H9 (cell line): ENCODE results near the gene BCKDHB. TPM values are rescaled to one million over a fixed set of nuclear protein-coding genes. Genes with fewer than 3 reads are reported as not detected.

Experiments
- DNase-seq: peaks from one replicate; pipeline ENCODE4 v3.0.0-alpha.2; 2017
- H2AFZ ChIP-seq: one replicate; pipeline ENCODE4 v1.6.1; 2013; ENCODE audit warnings: mild to moderate bottlenecking, low read length, control low read depth, moderate library complexity
- H2AK5ac ChIP-seq: 2 replicates; pipeline ENCODE4 v1.6.1; 2013; ENCODE audit warnings: low read length, control low read depth, mixed read lengths; ENCODE audit not compliant: insufficient read length
- H2BK120ac ChIP-seq: one replicate; pipeline ENCODE4 v1.6.1; 2013; ENCODE audit warnings: low read depth, mild to moderate bottlenecking, low read length, control low read depth, inconsistent platforms; ENCODE audit not compliant: poor library complexity, severe bottlenecking
- H2BK12ac ChIP-seq: 2 replicates; pipeline ENCODE4 v1.6.1; 2013; ENCODE audit warnings: low read length, control low read depth, mixed read lengths, low read depth; ENCODE audit not compliant: insufficient read length
- H2BK15ac ChIP-seq: 2 replicates; pipeline ENCODE4 v1.6.1; 2013; ENCODE audit warnings: low read depth, low read length, control low read depth
- H2BK20ac ChIP-seq: one replicate; pipeline ENCODE4 v1.6.1; 2013; ENCODE audit warnings: low read depth, mild to moderate bottlenecking, low read length, control low read depth, inconsistent platforms; ENCODE audit not compliant: poor library complexity, severe bottlenecking
- H2BK5ac ChIP-seq: 2 replicates; pipeline ENCODE4 v1.6.1; 2013; ENCODE audit warnings: low read length, control low read depth, mixed read lengths; ENCODE audit not compliant: insufficient read length
- H3K14ac ChIP-seq: 2 replicates; pipeline ENCODE4 v1.6.1; 2013; ENCODE audit warnings: low read length, control low read depth; ENCODE audit not compliant: insufficient read depth
- H3K18ac ChIP-seq: 2 replicates; pipeline ENCODE4 v1.6.1; 2013; ENCODE audit warnings: low read depth, mild to moderate bottlenecking, mixed read lengths, low read length, control low read depth; ENCODE audit not compliant: insufficient read length
- H3K23ac ChIP-seq: 2 replicates; pipeline ENCODE4 v1.6.1; 2013; ENCODE audit warnings: low read length, control low read depth, mixed read lengths, low read depth; ENCODE audit not compliant: insufficient read length
- H3K23me2 ChIP-seq: 2 replicates; pipeline ENCODE4 v1.6.1; 2013; ENCODE audit warnings: low read depth, mild to moderate bottlenecking, mixed read lengths, low read length, control low read depth; ENCODE audit not compliant: insufficient read length, poor library complexity, severe bottlenecking
- H3K27ac ChIP-seq: 2 replicates; pipeline ENCODE4 v1.5.1; 2013; ENCODE audit warnings: low read length, control low read depth, mixed read lengths, low read depth; ENCODE audit not compliant: insufficient read length
- H3K27me3 ChIP-seq: 2 replicates; pipeline ENCODE4 v1.6.1; 2013; ENCODE audit warnings: low read length, control low read depth, inconsistent platforms; ENCODE audit not compliant: insufficient read depth
- H3K4ac ChIP-seq: 2 replicates; pipeline ENCODE4 v1.6.1; 2013; ENCODE audit warnings: low read depth, mild to moderate bottlenecking, control low read depth, inconsistent platforms, low read length, moderate library complexity
- H3K4me1 ChIP-seq: 2 replicates; pipeline ENCODE4 v1.6.1; 2013; ENCODE audit warnings: low read length, control low read depth, inconsistent platforms; ENCODE audit not compliant: insufficient read depth
- H3K4me2 ChIP-seq: 2 replicates; pipeline ENCODE4 v1.6.1; 2013; ENCODE audit warnings: low read length, control low read depth, mixed read lengths; ENCODE audit not compliant: insufficient read length, insufficient read depth
- H3K56ac ChIP-seq: 2 replicates; pipeline ENCODE4 v1.6.1; 2013; ENCODE audit warnings: low read depth, mild to moderate bottlenecking, mixed read lengths, low read length, control low read depth; ENCODE audit not compliant: insufficient read length
- H3K79me1 ChIP-seq: 2 replicates; pipeline ENCODE4 v1.6.1; 2013; ENCODE audit warnings: low read depth, mild to moderate bottlenecking, moderate library complexity, low read length, control low read depth, inconsistent platforms; ENCODE audit not compliant: insufficient read depth, poor library complexity, severe bottlenecking
- H3K79me2 ChIP-seq: 2 replicates; pipeline ENCODE4 v1.6.1; 2013; ENCODE audit warnings: low read length, control low read depth, inconsistent platforms; ENCODE audit not compliant: insufficient read depth
- H3K9ac ChIP-seq: 2 replicates; pipeline ENCODE4 v1.6.1; 2013; ENCODE audit warnings: low read length, control low read depth, mixed read lengths; ENCODE audit not compliant: insufficient read length; ENCODE audit errors: extremely low read depth
- H3K9me3 ChIP-seq: one replicate; pipeline ENCODE4 v1.6.1; 2013; ENCODE audit warnings: low read depth, low read length, inconsistent platforms; ENCODE audit not compliant: control insufficient read depth
- H3T11ph ChIP-seq: one replicate; pipeline ENCODE4 v1.6.1; 2013; ENCODE audit warnings: mild to moderate bottlenecking, low read length, control low read depth, inconsistent platforms
- H4K20me1 ChIP-seq: one replicate; pipeline ENCODE4 v1.6.1; 2013; ENCODE audit not compliant: control insufficient read depth, insufficient read length, insufficient read depth
- H4K5ac ChIP-seq: 2 replicates; pipeline ENCODE4 v1.6.1; 2013; ENCODE audit warnings: low read depth, mild to moderate bottlenecking, mixed read lengths, low read length, control low read depth; ENCODE audit not compliant: insufficient read length
- H4K8ac ChIP-seq: replicated peaks from 2 replicates; pipeline ENCODE4 v1.6.1; 2013; ENCODE audit warnings: low read length, control low read depth, mixed read lengths, low read depth; ENCODE audit not compliant: insufficient read length
- H4K91ac ChIP-seq: 2 replicates; pipeline ENCODE4 v1.6.1; 2013; ENCODE audit warnings: low read depth, mild to moderate bottlenecking, moderate library complexity, mixed read lengths, low read length, control low read depth; ENCODE audit not compliant: insufficient read length
- H3K27ac Mint-ChIP-seq, 3 experiments: 2 replicates in 2 of 3; 3 replicates in 1 of 3; pipeline ENCODE4 v1.8.0; 2020 to 2021; ENCODE audit warnings: mixed read lengths in 3 of 3, mild to moderate bottlenecking in 1 of 3, moderate library complexity in 1 of 3
- H3K27me3 Mint-ChIP-seq: 2 replicates; pipeline ENCODE4 v1.8.0; 2021; ENCODE audit warnings: low read depth, mild to moderate bottlenecking, moderate library complexity, mixed read lengths
- H3K36me3 Mint-ChIP-seq, 3 experiments: 2 replicates in 2 of 3; 3 replicates in 1 of 3; pipeline ENCODE4 v1.8.0; 2020 to 2021; ENCODE audit warnings: low read depth in 3 of 3, mixed read lengths in 3 of 3; ENCODE audit not compliant: insufficient read depth in 1 of 3
- H3K4me1 Mint-ChIP-seq, 2 experiments: 2 replicates each; pipeline ENCODE4 v1.8.0; 2020; ENCODE audit warnings: mixed read lengths in 2 of 2
- H3K4me3 Mint-ChIP-seq, 2 experiments: 2 replicates in 1 of 2; 3 replicates in 1 of 2; pipeline ENCODE4 v1.8.0; 2020 to 2021; ENCODE audit warnings: mild to moderate bottlenecking in 2 of 2, mixed read lengths in 2 of 2, moderate library complexity in 1 of 2
- H3K9me3 Mint-ChIP-seq, 2 experiments: 2 replicates in 1 of 2; 3 replicates in 1 of 2; pipeline ENCODE4 v1.8.0; 2020; ENCODE audit warnings: mild to moderate bottlenecking in 2 of 2, mixed read lengths in 2 of 2, moderate library complexity in 1 of 2
- WGBS: extraction: QIAGEN DNeasy Blood & Tissue Kit; methylation state at CpG from one replicate; pipeline ENCODE4 v1.1.7; 2013; ENCODE audit warnings: missing lambda C conversion rate, low lambda C conversion rate, mixed read lengths; ENCODE audit not compliant: insufficient read length; ENCODE audit errors: extremely low coverage; 5-methylcytosine and 5-hydroxymethylcytosine counted together
- total RNA-seq: library from RNA; stranded (reverse); gene quantifications from 2 replicates; pipeline ENCODE4 v1.2.1, GENCODE V29; 2021
- TF ChIP-seq, protein P1 (sequence below): fragments of 200-600 bp; sonication (generic); conservative IDR thresholded peaks from 3 replicates; pipeline ENCODE4 v1.8.0; 2021; ENCODE audit warnings: antibody characterized with exemption, mild to moderate bottlenecking

BCKDHB gene
- total RNA-seq, 1 experiment from 2014 or later: 26.6 TPM

DNA sequence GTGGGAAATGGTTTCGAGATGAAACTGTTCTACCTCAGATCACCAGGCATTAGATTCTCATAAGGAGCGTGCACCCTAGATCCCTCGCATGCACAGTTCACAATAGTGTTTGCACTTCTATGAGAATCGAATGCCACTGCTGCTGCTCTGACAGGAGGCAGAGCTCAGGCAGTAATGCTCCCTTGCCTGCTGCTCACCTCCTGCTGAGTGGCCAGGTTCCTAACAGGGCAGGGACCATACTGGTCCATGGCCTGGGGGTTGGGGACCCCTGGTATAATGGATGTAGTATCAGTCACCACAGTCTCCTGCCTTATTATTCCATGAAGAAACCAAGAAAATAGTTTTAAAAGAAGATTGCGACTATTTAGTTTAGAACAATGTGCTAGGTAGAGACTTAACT is 127.5 kb downstream of the BCKDHB start:
- Mint-ChIP-seq H3K4me1 (peaks cover 8% of the 10 kb centered on the region in 2 experiments; a peak in 3 of 4 replicates), H3K27ac (no peak overlapping the region), H3K27me3 (no peaks in the 10 kb centered on the region), H3K9me3 (peaks cover 0 to 5% of the 10 kb centered on the region in 2 experiments; a peak in 4 of 5 replicates), H3K36me3 (peaks cover 8 to 14% (median 9%) of the 10 kb centered on the region in 3 experiments; a peak in 6 of 7 replicates), H3K4me3 (no peak overlapping the region)
- Histone ChIP-seq H3K18ac (no peak overlapping the region), H2BK20ac (no peak overlapping the region), H4K8ac (no peak overlapping the region), H3K27me3 (no peaks in the 10 kb centered on the region), H2BK5ac (no peak overlapping the region), H4K91ac (no peak overlapping the region), H3K4me1 (no peaks in the 10 kb centered on the region), H2BK12ac (no peak overlapping the region), H3K79me2 (no peaks in the 10 kb centered on the region), H3K14ac (no peak overlapping the region), H2AFZ (no peak overlapping the region), H3K23ac (no peak overlapping the region), H3K9me3 (no peaks in the 10 kb centered on the region), H3K27ac (no peak overlapping the region), H3T11ph (no peak overlapping the region), H2BK120ac (no peak overlapping the region), H3K9ac (no peak overlapping the region), H4K5ac (no peak overlapping the region), H3K4me2 (no peak overlapping the region), H3K79me1 (no peaks in the 10 kb centered on the region), H2AK5ac (no peak overlapping the region), H3K56ac (no peak overlapping the region), H2BK15ac (no peak overlapping the region), H3K23me2 (no peaks in the 10 kb centered on the region), H3K4ac (no peak overlapping the region), H4K20me1 (no peaks in the 10 kb centered on the region)
- no CpG with 5 or more reads among the region's 5 CpGs for WGBS
- DNase-seq: no peak
- TF ChIP-seq, protein P1, sequence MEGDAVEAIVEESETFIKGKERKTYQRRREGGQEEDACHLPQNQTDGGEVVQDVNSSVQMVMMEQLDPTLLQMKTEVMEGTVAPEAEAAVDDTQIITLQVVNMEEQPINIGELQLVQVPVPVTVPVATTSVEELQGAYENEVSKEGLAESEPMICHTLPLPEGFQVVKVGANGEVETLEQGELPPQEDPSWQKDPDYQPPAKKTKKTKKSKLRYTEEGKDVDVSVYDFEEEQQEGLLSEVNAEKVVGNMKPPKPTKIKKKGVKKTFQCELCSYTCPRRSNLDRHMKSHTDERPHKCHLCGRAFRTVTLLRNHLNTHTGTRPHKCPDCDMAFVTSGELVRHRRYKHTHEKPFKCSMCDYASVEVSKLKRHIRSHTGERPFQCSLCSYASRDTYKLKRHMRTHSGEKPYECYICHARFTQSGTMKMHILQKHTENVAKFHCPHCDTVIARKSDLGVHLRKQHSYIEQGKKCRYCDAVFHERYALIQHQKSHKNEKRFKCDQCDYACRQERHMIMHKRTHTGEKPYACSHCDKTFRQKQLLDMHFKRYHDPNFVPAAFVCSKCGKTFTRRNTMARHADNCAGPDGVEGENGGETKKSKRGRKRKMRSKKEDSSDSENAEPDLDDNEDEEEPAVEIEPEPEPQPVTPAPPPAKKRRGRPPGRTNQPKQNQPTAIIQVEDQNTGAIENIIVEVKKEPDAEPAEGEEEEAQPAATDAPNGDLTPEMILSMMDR: no peak
